HepG2 (cell line): Measurements from ENCODE around the gene OGG1. TPM values are rescaled to one million over a fixed set of nuclear protein-coding genes. Genes with fewer than 3 reads are reported as not detected.

ENCODE experiments used
- ARID4A ChIP-seq: sonication (generic); formaldehyde crosslinking; IDR thresholded peaks from 2 replicates; pipeline ENCODE4 v1.5.0; 2020; ENCODE audit warnings: mild to moderate bottlenecking, missing genetic modification reagents, borderline replicate concordance
- CSRNP1 ChIP-seq: sonication (generic); formaldehyde crosslinking; IDR thresholded peaks from 2 replicates; pipeline ENCODE4 v1.8.1; 2023; ENCODE audit warnings: mild to moderate bottlenecking, missing genetic modification reagents
- HNF4A ChIP-seq: sonication (generic); formaldehyde crosslinking; IDR thresholded peaks from 2 replicates; pipeline ENCODE4 v1.4.0; 2020; ENCODE audit warnings: missing genetic modification reagents
- MED13 ChIP-seq: sonication (generic); formaldehyde crosslinking; IDR thresholded peaks from 2 replicates; pipeline ENCODE4 v1.5.0; 2020; ENCODE audit warnings: missing genetic modification reagents
- MNT ChIP-seq: fragments of 450-650 bp; IDR thresholded peaks from 2 replicates; pipeline ENCODE4 v1.6.1; 2016
- SNAPC4 ChIP-seq: sonication (generic); formaldehyde crosslinking; IDR thresholded peaks from 2 replicates; pipeline ENCODE4 v1.4.0; 2020; ENCODE audit warnings: mild to moderate bottlenecking, missing genetic modification reagents
- WIZ ChIP-seq: sonication (generic); formaldehyde crosslinking; IDR thresholded peaks from 2 replicates; pipeline ENCODE4 v1.5.1; 2020; ENCODE audit warnings: mild to moderate bottlenecking, missing genetic modification reagents
- ZBTB8A ChIP-seq: sonication (generic); formaldehyde crosslinking; IDR thresholded peaks from 2 replicates; pipeline ENCODE4 v1.4.0; 2020; ENCODE audit warnings: mild to moderate bottlenecking, low read depth, missing genetic modification reagents, borderline replicate concordance
- ZFP37 ChIP-seq: sonication (generic); formaldehyde crosslinking; IDR thresholded peaks from 2 replicates; pipeline ENCODE4 v1.4.0; 2020; ENCODE audit warnings: missing genetic modification reagents, borderline replicate concordance
- ZNF337 ChIP-seq: sonication (generic); formaldehyde crosslinking; IDR thresholded peaks from 2 replicates; pipeline ENCODE4 v1.5.1; 2020; ENCODE audit warnings: missing genetic modification reagents, low read depth, mild to moderate bottlenecking, borderline replicate concordance
- ZNF383 ChIP-seq: sonication (generic); formaldehyde crosslinking; IDR thresholded peaks from 2 replicates; pipeline ENCODE4 v1.4.0; 2020; ENCODE audit warnings: missing genetic modification reagents, mild to moderate bottlenecking, borderline replicate concordance
- ZNF746 ChIP-seq: sonication (generic); formaldehyde crosslinking; IDR thresholded peaks from 2 replicates; pipeline ENCODE4 v1.8.0; 2022; ENCODE audit warnings: mild to moderate bottlenecking, missing genetic modification reagents
- ZNF770 ChIP-seq: sonication (generic); formaldehyde crosslinking; IDR thresholded peaks from 2 replicates; pipeline ENCODE4 v1.5.0; 2020; ENCODE audit warnings: mild to moderate bottlenecking, missing genetic modification reagents
- ZNF776 ChIP-seq: sonication (generic); formaldehyde crosslinking; IDR thresholded peaks from 2 replicates; pipeline ENCODE4 v1.4.0; 2020; ENCODE audit warnings: mild to moderate bottlenecking, missing genetic modification reagents
- ZNF792 ChIP-seq: IDR thresholded peaks from 2 replicates; pipeline ENCODE4 v1.6.1; 2016
- polyA plus RNA-seq, 8 experiments: library from polyadenylated mRNA; depleted of rRNA in 3 of 8; stranded (reverse) in 7 of 8; unstranded in 1 of 8; fragments of >200 nt; fragmentation: Illumina TruSeq in 4 of 8; extraction: Trizol in 4 of 8; gene quantifications; 2 replicates each; pipeline versions ENCODE4 v1.2.1 to v1.2.3, GENCODE V29; 2011 to 2016; ENCODE audit warnings: low read depth in 4 of 8, missing spikeins in 1 of 8, mixed read lengths in 1 of 8; ENCODE audit not compliant: insufficient read depth in 1 of 8
- total RNA-seq, 5 experiments: library from RNA; depleted of rRNA; stranded (reverse); fragments of >200 nt; fragmentation: Illumina TruSeq; extraction: Trizol; gene quantifications; 2 replicates each; pipeline ENCODE4 v1.2.3, GENCODE V29; 2016; ENCODE audit warnings: low read depth in 1 of 5

The OGG1 gene
- total and polyA plus RNA-seq, 2 of the 13 experiments (the other 11 are each of a cell fraction or from before 2014, with no cell fraction given): 28.7 to 33.2 TPM

- TF ChIP-seq SNAPC4 (CRISPR knock-in tag): no peak
- TF ChIP-seq ARID4A: peak; percentile 1; the same call in 1 of the 2 replicates
- no peak for TF ChIP-seq MNT
- 0 out of 2 replicates have a peak, but pooled peaks have one; percentile 13 for TF ChIP-seq WIZ (CRISPR knock-in tag)
- no peak for TF ChIP-seq ZNF792
- no peak for TF ChIP-seq ZNF337 (CRISPR knock-in tag)
- no peak for TF ChIP-seq ZNF383 (CRISPR knock-in tag)
- TF ChIP-seq ZNF776 (CRISPR knock-in tag): no peak
- 0 out of 2 replicates have a peak, but pooled peaks have one; percentile 23 for TF ChIP-seq ZNF746 (CRISPR knock-in tag)
- no peak for TF ChIP-seq ZNF770 (CRISPR knock-in tag)
- no peak for TF ChIP-seq MED13 (CRISPR knock-in tag)
- TF ChIP-seq ZFP37: no peak
- no peak for TF ChIP-seq ZBTB8A (CRISPR knock-in tag)
- peak; percentile 80 for TF ChIP-seq HNF4A
- TF ChIP-seq CSRNP1 (CRISPR knock-in tag): no peak
Measured at GRCh38 chr3:9770276-9770812, 20.6 kb downstream of the OGG1 start (continued).
